ENCODE results near the gene PAXIP1.
"Not testable (repeated sequence)": the region's sequence is repeated elsewhere in the genome, so short reads cannot be mapped to it uniquely, and the experiment has no call there.

Gene PAXIP1

GRCh38 chr7:154937837-154938236, 65.1 kb downstream of the PAXIP1 start:
- no peak for DNase-seq (ENCODE audit: low spot score)

GRCh38 chr7:154934353-154934952, 68.5 kb downstream of the PAXIP1 start:
- DNase-seq (ENCODE audit: low spot score), result not testable (repeated sequence)

- DNase-seq (ENCODE audit: low spot score), result peak; percentile 76
These were observed 71.0 kb downstream of the PAXIP1 start for GRCh38 chr7:154931906-154932305.

- DNase-seq (ENCODE audit: low spot score), result no peak
These were observed 73.8 kb downstream of the PAXIP1 start for GRCh38 chr7:154929006-154929726.

GRCh38 chr7:154928136-154929005, 74.6 kb downstream of the PAXIP1 start:
- DNase-seq (ENCODE audit: low spot score), result peak; percentile 96

GRCh38 chr7:154927624-154928125, 75.2 kb downstream of the PAXIP1 start:
- DNase-seq (ENCODE audit: low spot score), result peak; percentile 84

GRCh38 chr7:154922472-154922871, 80.5 kb downstream of the PAXIP1 start:
- DNase-seq (ENCODE audit: low spot score), result not testable (repeated sequence)

GRCh38 chr7:154919344-154920225, 83.3 kb downstream of the PAXIP1 start:
- DNase-seq (ENCODE audit: low spot score), result peak; percentile 56

GRCh38 chr7:154918741-154919140, 84.2 kb downstream of the PAXIP1 start:
- no peak for DNase-seq (ENCODE audit: low spot score)

- peak; percentile 44 for DNase-seq (ENCODE audit: low spot score)
These were observed 84.7 kb downstream of the PAXIP1 start for GRCh38 chr7:154918266-154918665.

- no peak for DNase-seq (ENCODE audit: low spot score)
These were observed 85.1 kb downstream of the PAXIP1 start for GRCh38 chr7:154917808-154918160.

- DNase-seq (ENCODE audit: low spot score), result no peak
These were observed 85.8 kb downstream of the PAXIP1 start for GRCh38 chr7:154916856-154917807.

GRCh38 chr7:154916381-154916780, 86.5 kb downstream of the PAXIP1 start:
- DNase-seq (ENCODE audit: low spot score), result no peak

- no peak for DNase-seq (ENCODE audit: low spot score)
These were observed 87.3 kb downstream of the PAXIP1 start for GRCh38 chr7:154915600-154915999.

GRCh38 chr7:154914996-154915380, 87.9 kb downstream of the PAXIP1 start:
- no peak for DNase-seq (ENCODE audit: low spot score)

- no peak for DNase-seq (ENCODE audit: low spot score)
These were observed 88.5 kb downstream of the PAXIP1 start for GRCh38 chr7:154914308-154914995.

- DNase-seq (ENCODE audit: low spot score), result peak; percentile 78
These were observed 89.2 kb downstream of the PAXIP1 start for GRCh38 chr7:154913638-154914307.

GRCh38 chr7:154912871-154913637, 89.9 kb downstream of the PAXIP1 start:
- DNase-seq (ENCODE audit: low spot score), result no peak
